Astrocyte (in vitro differentiated cells and primary cell): ENCODE data around the gene NCAPH2. TPM values are rescaled to one million over a fixed set of nuclear protein-coding genes. Genes with fewer than 3 reads are reported as not detected.

Source experiments
- DNase-seq: peaks from one replicate; pipeline ENCODE4 v3.0.0-alpha.2; 2010; ENCODE audit warnings: low read depth
- FAIRE-seq: peaks from 2 replicates; lab custom pipeline; 2011; peaks lifted over from hg19 to GRCh38; lab: Jason Lieb, UNC
- H2AFZ ChIP-seq: 2 replicates; pipeline ENCODE4 v1.6.0; 2012; ENCODE audit warnings: low read depth, low read length, inconsistent platforms
- H3K27ac ChIP-seq: 2 replicates; pipeline ENCODE4 v1.5.1; 2011; ENCODE audit warnings: low read depth, low read length, inconsistent platforms
- H3K27me3 ChIP-seq: 2 replicates; pipeline ENCODE4 v1.6.0; 2011; ENCODE audit warnings: low read length, inconsistent platforms; ENCODE audit not compliant: insufficient read depth
- H3K36me3 ChIP-seq: 2 replicates; pipeline ENCODE4 v1.5.1; 2011; ENCODE audit warnings: low read length, inconsistent platforms; ENCODE audit not compliant: insufficient read depth
- H3K4me1 ChIP-seq: 2 replicates; pipeline ENCODE4 v1.5.1; 2011; ENCODE audit warnings: low read length, inconsistent platforms; ENCODE audit not compliant: insufficient read depth
- H3K4me2 ChIP-seq: 2 replicates; pipeline ENCODE4 v1.6.0; 2012; ENCODE audit warnings: low read length, inconsistent platforms
- H3K4me3 ChIP-seq: 2 replicates; pipeline ENCODE4 v1.5.1; 2011; ENCODE audit warnings: low read depth, mild to moderate bottlenecking, low read length, inconsistent platforms; ENCODE audit not compliant: insufficient read depth
- H3K79me2 ChIP-seq: 2 replicates; pipeline ENCODE4 v1.6.0; 2012; ENCODE audit warnings: mild to moderate bottlenecking, low read length, inconsistent platforms; ENCODE audit not compliant: insufficient read depth
- H3K9ac ChIP-seq: 2 replicates; pipeline ENCODE4 v1.6.0; 2012; ENCODE audit warnings: mild to moderate bottlenecking, low read length, inconsistent platforms
- H3K9me3 ChIP-seq: 2 replicates; pipeline ENCODE4 v1.5.1; 2012; ENCODE audit warnings: low read depth, mild to moderate bottlenecking, low read length, inconsistent platforms; ENCODE audit not compliant: insufficient read depth
- H4K20me1 ChIP-seq: 2 replicates; pipeline ENCODE4 v1.6.0; 2012; ENCODE audit warnings: low read length, inconsistent platforms; ENCODE audit not compliant: insufficient read depth
- H3K27ac Mint-ChIP-seq: one replicate; pipeline ENCODE4 v1.8.0; 2021; ENCODE audit warnings: mild to moderate bottlenecking, mixed read lengths; ENCODE audit not compliant: unreplicated experiment
- H3K27me3 Mint-ChIP-seq: one replicate; pipeline ENCODE4 v1.8.0; 2021; ENCODE audit warnings: low read depth, mixed read lengths; ENCODE audit not compliant: unreplicated experiment
- H3K36me3 Mint-ChIP-seq: one replicate; pipeline ENCODE4 v1.8.0; 2021; ENCODE audit warnings: low read depth, mixed read lengths; ENCODE audit not compliant: unreplicated experiment
- H3K4me1 Mint-ChIP-seq: one replicate; pipeline ENCODE4 v1.8.0; 2021; ENCODE audit warnings: low read depth, mixed read lengths; ENCODE audit not compliant: unreplicated experiment
- H3K4me3 Mint-ChIP-seq: one replicate; pipeline ENCODE4 v1.8.0; 2021; ENCODE audit warnings: mild to moderate bottlenecking, moderate library complexity, mixed read lengths; ENCODE audit not compliant: unreplicated experiment
- H3K9me3 Mint-ChIP-seq: one replicate; pipeline ENCODE4 v1.8.0; 2021; ENCODE audit warnings: mild to moderate bottlenecking, mixed read lengths; ENCODE audit not compliant: unreplicated experiment
- EZH2 ChIP-seq: IDR thresholded peaks from 2 replicates; pipeline ENCODE4 v1.6.1; 2012; ENCODE audit warnings: mild to moderate bottlenecking, low read length, inconsistent platforms; ENCODE audit not compliant: insufficient read depth
- total RNA-seq: library from RNA; stranded (reverse); gene quantifications from 2 replicates; pipeline ENCODE4 v1.2.1, GENCODE V29; 2021
- TF ChIP-seq, protein P1 (sequence below): IDR thresholded peaks from 2 replicates; pipeline ENCODE4 v1.5.1; 2011; ENCODE audit warnings: low read depth, mild to moderate bottlenecking, inconsistent platforms, low read length, moderate library complexity; ENCODE audit not compliant: insufficient read depth

Gene NCAPH2
- total RNA-seq, 1 donor from 2014 or later: 25.6 TPM

- H3K27ac ChIP-seq: peak overlapping the region; percentile 73
- peaks cover 52% of the 10 kb centered on the region for H4K20me1 ChIP-seq
- H3K27ac Mint-ChIP-seq: peak overlapping the region; percentile 83
These were observed 34.0 kb upstream of the NCAPH2 start for GRCh38 chr22:50473855-50474671.

GRCh38 chr22:50474710-50475651 lies 33.0 kb upstream of the NCAPH2 start, which contains the start of gene SBF1:
SBF1 (minus strand) TSS chr22:50475035; CDS start chr22:50474840, 195 bp downstream.
- H3K9me3 ChIP-seq: no peaks in the 10 kb centered on the region
- Mint-ChIP-seq H3K27me3 (peaks cover 21% of the 10 kb centered on the region), H3K36me3 (peaks cover 4% of the 10 kb centered on the region), H3K9me3 (no peaks in the 10 kb centered on the region), H3K4me3 (peak within 1 kb of the TSS; percentile 90), H3K4me1 (peaks cover 17% of the 10 kb centered on the region), H3K27ac (peak within 1 kb of the TSS; percentile 83)
- DNase-seq: peak; percentile 64
- H3K4me3 ChIP-seq: peak within 1 kb of the TSS; percentile 63
- H3K4me2 ChIP-seq: peak within 1 kb of the TSS; percentile 93
- H3K36me3 ChIP-seq: no peaks in the 10 kb centered on the region
- peak within 1 kb of the TSS; percentile 88 for H2AFZ ChIP-seq
- no peak for FAIRE-seq
- peaks cover under 1% of the 10 kb centered on the region for H3K27me3 ChIP-seq
- no peak for TF ChIP-seq EZH2
- H3K79me2 ChIP-seq: peaks cover 44% of the 10 kb centered on the region
- peaks cover 42% of the 10 kb centered on the region for H4K20me1 ChIP-seq
- peak within 1 kb of the TSS; percentile 88 for H3K9ac ChIP-seq
- H3K27ac ChIP-seq: peak within 1 kb of the TSS; percentile 73
- H3K4me1 ChIP-seq: peaks cover 27% of the 10 kb centered on the region

More at GRCh38 chr22:50473855-50474671, 34.0 kb upstream of the NCAPH2 start:
- Histone ChIP-seq H3K27me3 (no peaks in the 10 kb centered on the region), H3K9me3 (no peaks in the 10 kb centered on the region), H2AFZ (peak overlapping the region; percentile 61), H3K36me3 (no peaks in the 10 kb centered on the region), H3K4me2 (peak overlapping the region; percentile 93), H3K9ac (peak overlapping the region; percentile 88), H3K79me2 (peaks cover 53% of the 10 kb centered on the region), H3K4me3 (peak overlapping the region; percentile 63), H3K4me1 (peaks cover 36% of the 10 kb centered on the region)
- Mint-ChIP-seq H3K27me3 (peaks cover 14% of the 10 kb centered on the region), H3K4me3 (peak overlapping the region; percentile 90), H3K36me3 (peaks cover 4% of the 10 kb centered on the region), H3K4me1 (peaks cover 17% of the 10 kb centered on the region), H3K9me3 (no peaks in the 10 kb centered on the region)
- TF ChIP-seq EZH2: no peak
- TF ChIP-seq, protein P1, sequence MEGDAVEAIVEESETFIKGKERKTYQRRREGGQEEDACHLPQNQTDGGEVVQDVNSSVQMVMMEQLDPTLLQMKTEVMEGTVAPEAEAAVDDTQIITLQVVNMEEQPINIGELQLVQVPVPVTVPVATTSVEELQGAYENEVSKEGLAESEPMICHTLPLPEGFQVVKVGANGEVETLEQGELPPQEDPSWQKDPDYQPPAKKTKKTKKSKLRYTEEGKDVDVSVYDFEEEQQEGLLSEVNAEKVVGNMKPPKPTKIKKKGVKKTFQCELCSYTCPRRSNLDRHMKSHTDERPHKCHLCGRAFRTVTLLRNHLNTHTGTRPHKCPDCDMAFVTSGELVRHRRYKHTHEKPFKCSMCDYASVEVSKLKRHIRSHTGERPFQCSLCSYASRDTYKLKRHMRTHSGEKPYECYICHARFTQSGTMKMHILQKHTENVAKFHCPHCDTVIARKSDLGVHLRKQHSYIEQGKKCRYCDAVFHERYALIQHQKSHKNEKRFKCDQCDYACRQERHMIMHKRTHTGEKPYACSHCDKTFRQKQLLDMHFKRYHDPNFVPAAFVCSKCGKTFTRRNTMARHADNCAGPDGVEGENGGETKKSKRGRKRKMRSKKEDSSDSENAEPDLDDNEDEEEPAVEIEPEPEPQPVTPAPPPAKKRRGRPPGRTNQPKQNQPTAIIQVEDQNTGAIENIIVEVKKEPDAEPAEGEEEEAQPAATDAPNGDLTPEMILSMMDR: no peak
- DNase-seq (peak; percentile 37), FAIRE-seq (no peak)

DNA sequence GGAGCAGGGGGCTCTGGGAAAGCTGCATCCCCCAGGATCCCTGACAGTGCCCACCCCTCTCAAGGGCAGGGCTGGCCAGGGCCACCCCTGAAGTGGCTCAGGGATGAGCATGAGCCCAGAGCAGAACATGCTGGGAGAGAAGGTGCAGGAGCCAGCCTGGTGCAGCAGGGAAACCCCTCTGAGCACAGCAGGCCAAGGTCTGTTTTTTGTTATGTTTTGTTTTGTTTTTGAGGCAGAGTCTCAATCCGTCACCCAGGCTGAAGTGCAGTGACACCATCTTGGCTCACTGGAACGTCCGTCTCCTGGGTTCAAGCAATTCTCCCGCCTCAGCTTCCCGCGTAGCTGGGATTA lies 32.4 kb upstream of the NCAPH2 start:
- Mint-ChIP-seq H3K9me3 (peaks cover 3% of the 10 kb centered on the region), H3K27me3 (peaks cover 27% of the 10 kb centered on the region), H3K4me1 (peaks cover 12% of the 10 kb centered on the region), H3K27ac (no peak overlapping the region), H3K36me3 (peaks cover 7% of the 10 kb centered on the region), H3K4me3 (peak overlapping the region; percentile 69)
- peaks cover 37% of the 10 kb centered on the region for H3K79me2 ChIP-seq
- TF ChIP-seq EZH2: no peak
- TF ChIP-seq, protein P1: no peak
- H3K36me3 ChIP-seq: no peaks in the 10 kb centered on the region
- peak overlapping the region; percentile 93 for H3K4me2 ChIP-seq
- DNase-seq (no peak), FAIRE-seq (no peak)
- H3K27me3 ChIP-seq: peaks cover 6% of the 10 kb centered on the region
- H3K4me1 ChIP-seq: peaks cover 20% of the 10 kb centered on the region
- peak overlapping the region; percentile 63 for H3K4me3 ChIP-seq
- H4K20me1 ChIP-seq: peaks cover 36% of the 10 kb centered on the region
- no peak overlapping the region for H3K27ac ChIP-seq
- H3K9me3 ChIP-seq: no peaks in the 10 kb centered on the region
- H3K9ac ChIP-seq: peak overlapping the region; percentile 88
- peak overlapping the region; percentile 88 for H2AFZ ChIP-seq
